Activated B cell treated with CpG ODN at 0.5 μM for 24 hours (primary cell): ENCODE measurements around the gene EIF4EBP3. TPM values are rescaled to one million over a fixed set of nuclear protein-coding genes. Genes with fewer than 3 reads are reported as not detected.

ENCODE experiments used
- ATAC-seq: fragments of 200-7000 bp; cut with Tn5 transposase; one replicate; pipeline ENCODE4 v1.10.0; 2021; ENCODE audit warnings: low read depth, mild to moderate bottlenecking, moderate library complexity
- CTCF ChIA-PET: fragments of 350-600 bp; sonication (Branson Sonifier 250); formaldehyde crosslinking; loops from one replicate; lab custom pipeline; 2021; ENCODE audit warnings: antibody characterized with exemption; lab: Charles Lee
- POLR2A ChIA-PET: fragments of 350-600 bp; sonication (Branson Sonifier 250); formaldehyde crosslinking; loops from one replicate; lab custom pipeline; 2021; ENCODE audit warnings: antibody characterized with exemption; lab: Charles Lee
- DNase-seq: peaks from one replicate; pipeline ENCODE4 v3.0.0; 2022
- H3K27ac Mint-ChIP-seq: one replicate; pipeline ENCODE4 v1.8.0; 2020; ENCODE audit warnings: mixed read lengths
- H3K27me3 Mint-ChIP-seq: one replicate; pipeline ENCODE4 v1.8.0; 2021; ENCODE audit warnings: mixed read lengths
- H3K36me3 Mint-ChIP-seq: one replicate; pipeline ENCODE4 v1.8.0; 2021; ENCODE audit warnings: low read depth, mixed read lengths
- H3K4me1 Mint-ChIP-seq: one replicate; pipeline ENCODE4 v1.8.0; 2021; ENCODE audit warnings: mixed read lengths
- H3K4me3 Mint-ChIP-seq: one replicate; pipeline ENCODE4 v1.8.0; 2020; ENCODE audit warnings: mild to moderate bottlenecking, mixed read lengths
- H3K9me3 Mint-ChIP-seq: one replicate; pipeline ENCODE4 v1.8.0; 2020; ENCODE audit warnings: mixed read lengths
- intact Hi-C: fragments of 100-400 bp; cut with micrococcal nuclease; formaldehyde crosslinking; loops from one replicate; pipeline ENCODE4 v1.15.1; 2024
- total RNA-seq: library from RNA; stranded (reverse); gene quantifications from 2 replicates; pipeline ENCODE4 v1.2.3, GENCODE V29; 2022
- TF ChIP-seq, protein P1 (sequence below): fragments of 200-600 bp; IDR thresholded peaks from one replicate; pipeline ENCODE4 v1.8.0; 2022; ENCODE audit warnings: antibody characterized with exemption, mild to moderate bottlenecking

EIF4EBP3 gene
- total RNA-seq, 1 donor from 2014 or later = 14.4 TPM

DNA sequence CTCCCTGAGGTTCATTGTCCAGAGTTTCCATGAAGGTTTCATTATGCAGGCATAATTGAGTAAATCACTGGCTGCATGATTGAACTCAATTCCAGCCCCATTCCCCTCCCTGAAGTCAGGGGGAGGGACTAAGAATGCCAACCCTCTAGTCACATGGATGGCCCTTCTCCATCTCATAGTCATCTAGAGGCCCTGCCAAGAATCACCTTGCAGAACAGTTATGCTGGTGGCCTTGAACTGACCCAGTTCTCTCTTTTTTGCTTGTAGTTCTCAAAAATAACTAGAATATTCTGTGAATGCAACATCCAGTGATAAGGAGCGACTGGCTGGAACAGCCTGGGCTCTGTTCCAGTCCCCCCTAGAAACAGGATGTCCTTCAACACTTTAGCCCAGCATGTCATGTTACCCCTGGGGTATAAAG, 48.9 kb downstream of the EIF4EBP3 start:
- intact Hi-C loops = no loop called here
- H3K4me1 Mint-ChIP-seq = no peaks in the 10 kb centered on the region
- ChIA-PET CTCF (no interaction called here), POLR2A (no interaction called here)
- TF ChIP-seq, protein P1, sequence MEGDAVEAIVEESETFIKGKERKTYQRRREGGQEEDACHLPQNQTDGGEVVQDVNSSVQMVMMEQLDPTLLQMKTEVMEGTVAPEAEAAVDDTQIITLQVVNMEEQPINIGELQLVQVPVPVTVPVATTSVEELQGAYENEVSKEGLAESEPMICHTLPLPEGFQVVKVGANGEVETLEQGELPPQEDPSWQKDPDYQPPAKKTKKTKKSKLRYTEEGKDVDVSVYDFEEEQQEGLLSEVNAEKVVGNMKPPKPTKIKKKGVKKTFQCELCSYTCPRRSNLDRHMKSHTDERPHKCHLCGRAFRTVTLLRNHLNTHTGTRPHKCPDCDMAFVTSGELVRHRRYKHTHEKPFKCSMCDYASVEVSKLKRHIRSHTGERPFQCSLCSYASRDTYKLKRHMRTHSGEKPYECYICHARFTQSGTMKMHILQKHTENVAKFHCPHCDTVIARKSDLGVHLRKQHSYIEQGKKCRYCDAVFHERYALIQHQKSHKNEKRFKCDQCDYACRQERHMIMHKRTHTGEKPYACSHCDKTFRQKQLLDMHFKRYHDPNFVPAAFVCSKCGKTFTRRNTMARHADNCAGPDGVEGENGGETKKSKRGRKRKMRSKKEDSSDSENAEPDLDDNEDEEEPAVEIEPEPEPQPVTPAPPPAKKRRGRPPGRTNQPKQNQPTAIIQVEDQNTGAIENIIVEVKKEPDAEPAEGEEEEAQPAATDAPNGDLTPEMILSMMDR = no peak
- no peaks in the 10 kb centered on the region for H3K36me3 Mint-ChIP-seq
- no peaks in the 10 kb centered on the region for H3K9me3 Mint-ChIP-seq
- H3K27ac Mint-ChIP-seq = no peak overlapping the region
- no peak overlapping the region for H3K4me3 Mint-ChIP-seq
- H3K27me3 Mint-ChIP-seq = peaks cover 6% of the 10 kb centered on the region
- DNase-seq (no peak), ATAC-seq (no peak)

DNA sequence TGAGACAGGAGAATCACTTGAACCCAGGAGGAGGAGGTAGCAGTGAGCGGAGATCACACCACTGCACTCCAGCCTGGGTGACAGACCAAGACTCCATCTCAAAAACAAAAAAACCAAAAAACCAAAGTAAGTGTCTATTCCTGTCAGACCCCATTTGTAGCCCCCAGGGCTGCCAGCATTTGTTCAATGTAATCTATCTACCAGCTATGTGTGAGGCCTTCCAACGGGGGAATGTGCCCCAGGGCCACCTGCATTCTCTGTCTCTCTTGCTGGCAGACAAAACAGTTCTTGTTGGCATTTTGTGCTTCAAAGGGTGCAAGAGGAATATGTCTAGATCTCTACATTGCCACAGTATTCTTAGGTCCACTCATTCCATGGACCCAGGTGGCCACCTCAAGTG, 51.4 kb downstream of the EIF4EBP3 start:
- POLR2A ChIA-PET = no interaction called here
- H3K36me3 Mint-ChIP-seq = no peaks in the 10 kb centered on the region

More for the DNA sequence above, 51.4 kb downstream of the EIF4EBP3 start:
- peaks cover 6% of the 10 kb centered on the region for H3K27me3 Mint-ChIP-seq
- H3K4me3 Mint-ChIP-seq = no peak overlapping the region
- no peaks in the 10 kb centered on the region for H3K9me3 Mint-ChIP-seq
- CTCF ChIA-PET = no interaction called here
- intact Hi-C loops = no loop called here
- TF ChIP-seq, protein P1 = no peak
- no peaks in the 10 kb centered on the region for H3K4me1 Mint-ChIP-seq
- no peak for DNase-seq
- ATAC-seq = no peak
- H3K27ac Mint-ChIP-seq = no peak overlapping the region

Other genes starting within 250 kb of the EIF4EBP3 start
- gene PFDN1, start 244.6 kb upstream of the EIF4EBP3 start, total RNA-seq = 38.2 and 38.4 TPM in 2 replicates
- gene HBEGF, start 201.1 kb upstream of the EIF4EBP3 start, total RNA-seq = 0.22 and 0.49 TPM in 2 replicates
- gene SLC4A9, start 187.5 kb upstream of the EIF4EBP3 start, total RNA-seq = not detected in 2 replicates
- 166 and 187 TPM in 2 replicates for gene ANKHD1, start 145.8 kb upstream of the EIF4EBP3 start, total RNA-seq
- gene SRA1, start 9.8 kb downstream of the EIF4EBP3 start, total RNA-seq = 41.1 and 41.8 TPM in 2 replicates
- 36.0 and 37.5 TPM in 2 replicates for gene APBB3, start 16.9 kb downstream of the EIF4EBP3 start, total RNA-seq
- 76.0 and 77.9 TPM in 2 replicates for gene SLC35A4, start 17.2 kb downstream of the EIF4EBP3 start, total RNA-seq
- 0.54 and 1.2 TPM in 2 replicates for gene CD14, start 85.5 kb downstream of the EIF4EBP3 start, total RNA-seq
- gene TMCO6, start 91.8 kb downstream of the EIF4EBP3 start, total RNA-seq = 20.1 and 23.3 TPM in 2 replicates
- gene NDUFA2, start 100.0 kb downstream of the EIF4EBP3 start, total RNA-seq = 52.2 and 63.6 TPM in 2 replicates
- 104 and 114 TPM in 2 replicates for gene IK, start 100.2 kb downstream of the EIF4EBP3 start, total RNA-seq
- 33.8 and 36.9 TPM in 2 replicates for gene WDR55, start 117.2 kb downstream of the EIF4EBP3 start, total RNA-seq
- 2.6 and 3.4 TPM in 2 replicates for gene DND1, start 125.9 kb downstream of the EIF4EBP3 start, total RNA-seq
- gene HARS1, start 143.7 kb downstream of the EIF4EBP3 start, total RNA-seq = 78.2 and 84.0 TPM in 2 replicates
- gene HARS2, start 143.8 kb downstream of the EIF4EBP3 start, total RNA-seq = 45.7 and 48.5 TPM in 2 replicates
- 67.8 and 70.2 TPM in 2 replicates for gene ZMAT2, start 152.8 kb downstream of the EIF4EBP3 start, total RNA-seq
- gene PCDHA1, start 238.5 kb downstream of the EIF4EBP3 start, total RNA-seq = not detected in 2 replicates
- gene PCDHA2, start 247.2 kb downstream of the EIF4EBP3 start, total RNA-seq = not detected in 2 replicates